ENCODE data around the gene TRPV6. TPM values are rescaled to one million over a fixed set of nuclear protein-coding genes. Genes with fewer than 3 reads are reported as not detected.
A peak's percentile ranks its signal among the peaks of the same experiment; 100 is the strongest.

TRPV6 gene
- total and polyA plus RNA-seq, 7 donors, result under 0.01 TPM; not detected in 6

DNA sequence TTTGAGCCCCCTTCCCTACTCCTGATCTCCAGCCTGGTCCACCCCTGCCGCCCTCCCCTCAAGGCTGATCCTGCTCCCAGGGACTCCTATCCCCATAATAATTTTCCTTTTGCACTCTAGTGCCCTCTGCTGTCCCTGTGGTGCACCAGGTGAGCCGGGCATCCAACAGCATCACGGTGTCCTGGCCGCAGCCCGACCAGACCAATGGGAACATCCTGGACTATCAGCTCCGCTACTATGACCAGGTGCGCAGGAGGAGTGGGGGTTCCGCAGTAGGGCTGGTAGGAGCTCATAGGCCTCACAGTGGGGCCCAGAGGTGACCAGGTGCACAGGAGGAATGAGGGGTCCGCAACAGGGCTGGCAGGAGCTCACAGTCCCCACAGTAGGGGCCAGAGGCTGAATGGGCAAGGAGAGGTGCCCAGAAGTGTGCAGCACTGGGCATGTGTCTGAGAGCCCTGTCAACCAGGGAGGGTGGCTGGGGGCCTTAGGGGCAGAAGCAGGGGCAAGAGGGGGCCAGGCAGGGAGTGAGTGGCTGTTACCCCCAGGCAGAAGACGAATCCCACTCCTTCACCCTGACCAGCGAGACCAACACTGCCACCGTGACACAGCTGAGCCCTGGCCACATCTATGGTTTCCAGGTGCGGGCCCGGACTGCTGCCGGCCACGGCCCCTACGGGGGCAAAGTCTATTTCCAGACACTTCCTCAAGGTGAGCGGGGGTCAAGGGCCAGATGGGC is 19.0 kb downstream of the TRPV6 start:
- H3K4me3 ChIP-seq, result no peak overlapping the region
- H3K27me3 ChIP-seq (ENCODE audit: insufficient read depth in 3 of 3, low read length in 2 of 3), result no peaks in the 10 kb centered on the region
- peak; percentile 41 for TF ChIP-seq CTCF (IDR thresholded peaks at IDR 0.05)
- 74 to 77% (median 77%) methylated on average over 18 of the region's 18 CpGs for WGBS, 3 donors
- no peaks in the 10 kb centered on the region for H3K36me3 ChIP-seq (ENCODE audit: insufficient read depth in 1 of 2, low read depth in 1 of 2)
- DNase-seq, result peak in 1 of 2 donors; percentile 43
- H3K27ac ChIP-seq, result no peak overlapping the region
- ATAC-seq, result peak; percentile 40 to 81 (median 68)
- no peaks in the 10 kb centered on the region for H3K9me3 ChIP-seq
- intact Hi-C loops (cut with DNase I), result no loop called here
- H3K4me1 ChIP-seq, result no peaks in the 10 kb centered on the region

GRCh38 chr7:142865766-142866165 is 19.8 kb downstream of the TRPV6 start:
- ATAC-seq, result no peak
- no peak overlapping the region for H3K4me3 ChIP-seq
- H3K27ac ChIP-seq, result no peak overlapping the region
- no peak for TF ChIP-seq CTCF (IDR thresholded peaks at IDR 0.05)
- H3K36me3 ChIP-seq (ENCODE audit: insufficient read depth in 1 of 2, low read depth in 1 of 2), result no peaks in the 10 kb centered on the region
- no peaks in the 10 kb centered on the region for H3K9me3 ChIP-seq
- peak in 1 of 2 donors; percentile 44 for DNase-seq
- intact Hi-C loops (cut with DNase I), result no loop called here
- no peaks in the 10 kb centered on the region for H3K4me1 ChIP-seq
- H3K27me3 ChIP-seq (ENCODE audit: insufficient read depth in 3 of 3, low read length in 2 of 3), result no peaks in the 10 kb centered on the region
- 63 to 69% (median 68%) methylated on average over 13 of the region's 13 CpGs for whole genome bisulfite sequencing, 3 donors

DNA sequence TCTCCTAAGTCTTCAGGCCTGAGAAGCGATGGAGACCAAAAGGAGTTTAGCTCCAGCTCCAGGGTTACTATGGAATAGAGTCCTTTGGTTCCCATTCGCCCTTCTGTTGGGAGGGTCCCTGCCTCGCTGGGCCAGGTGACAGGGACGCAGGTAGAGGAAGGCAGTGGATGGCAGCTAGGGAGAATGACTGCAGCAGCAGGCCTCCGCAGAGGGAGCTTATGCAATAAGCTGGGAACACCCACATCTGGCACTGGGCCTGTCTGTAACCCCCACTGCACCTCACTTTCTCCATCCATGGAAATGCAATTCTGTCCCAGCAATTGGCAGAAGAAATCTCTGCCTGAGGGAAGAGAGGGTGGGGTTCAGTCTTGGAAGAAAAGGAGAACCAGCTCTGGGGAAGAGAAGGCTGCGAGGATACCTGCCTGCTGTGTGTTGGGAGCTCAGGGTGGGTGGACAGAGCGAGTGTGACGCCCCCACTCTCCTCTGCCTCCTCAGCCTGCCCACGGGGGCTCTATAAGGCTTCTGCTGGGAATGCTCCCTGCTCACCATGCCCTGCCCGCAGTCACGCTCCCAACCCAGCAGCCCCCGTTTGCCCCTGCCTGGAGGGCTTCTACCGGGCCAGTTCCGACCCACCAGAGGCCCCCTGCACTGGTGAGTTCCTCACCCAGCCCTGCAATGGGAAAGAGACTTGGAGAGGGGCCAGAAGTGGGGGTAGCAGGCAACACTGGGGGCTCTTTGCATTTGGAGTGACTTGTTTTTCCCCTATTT is 20.4 kb downstream of the TRPV6 start:
- peak in 1 of 2 donors; percentile 39 for DNase-seq
- no peak overlapping the region for H3K27ac ChIP-seq
- H3K4me1 ChIP-seq, result no peaks in the 10 kb centered on the region
- no peaks in the 10 kb centered on the region for H3K36me3 ChIP-seq (ENCODE audit: insufficient read depth in 1 of 2, low read depth in 1 of 2)
- WGBS, 3 donors, result 74 to 87% (median 86%) methylated on average over 13 to 14 of the region's 14 CpGs
- no peak overlapping the region for H3K4me3 ChIP-seq
- ATAC-seq, result no peak
- TF ChIP-seq CTCF (IDR thresholded peaks at IDR 0.05), result no peak
- no peaks in the 10 kb centered on the region for H3K27me3 ChIP-seq (ENCODE audit: insufficient read depth in 3 of 3, low read length in 2 of 3)
- H3K9me3 ChIP-seq, result no peaks in the 10 kb centered on the region
- intact Hi-C loops (cut with DNase I), result no loop called here

GRCh38 chr7:142863891-142864685 is 21.5 kb downstream of the TRPV6 start:
- H3K27ac ChIP-seq, result no peak overlapping the region
- H3K4me1 ChIP-seq, result no peaks in the 10 kb centered on the region
- no peaks in the 10 kb centered on the region for H3K36me3 ChIP-seq (ENCODE audit: insufficient read depth in 1 of 2, low read depth in 1 of 2)
- ATAC-seq, result no peak
- H3K4me3 ChIP-seq, result no peak overlapping the region
- 87 to 88% (median 87%) methylated on average over 36 to 37 of the region's 37 CpGs for WGBS, 3 donors
- intact Hi-C loops (cut with DNase I), result no loop called here
- peak in 1 of 2 donors; percentile 42 for DNase-seq
- H3K27me3 ChIP-seq (ENCODE audit: insufficient read depth in 3 of 3, low read length in 2 of 3), result no peaks in the 10 kb centered on the region
- no peaks in the 10 kb centered on the region for H3K9me3 ChIP-seq
- TF ChIP-seq CTCF (IDR thresholded peaks at IDR 0.05), result no peak

Measured in psoas muscle (tissue), 8 donors.